Chondrocyte (in vitro differentiated cells): ENCODE measurements around the gene NPAS3. TPM values are rescaled to one million over a fixed set of nuclear protein-coding genes. Genes with fewer than 3 reads are reported as not detected.

Experiments
- DNase-seq: peaks from one replicate; pipeline ENCODE4 v3.0.0; 2021; ENCODE audit warnings: mixed read lengths, low spot score
- H3K27ac Mint-ChIP-seq: one replicate; pipeline ENCODE4 v1.8.0; 2021; ENCODE audit warnings: mild to moderate bottlenecking, moderate library complexity, mixed read lengths; ENCODE audit not compliant: unreplicated experiment
- H3K27me3 Mint-ChIP-seq: 2 replicates; pipeline ENCODE4 v1.8.0; 2021; ENCODE audit warnings: low read depth, mixed read lengths
- H3K36me3 Mint-ChIP-seq: 2 replicates; pipeline ENCODE4 v1.8.0; 2021; ENCODE audit warnings: low read depth, mixed read lengths
- H3K4me1 Mint-ChIP-seq: 2 replicates; pipeline ENCODE4 v1.8.0; 2021; ENCODE audit warnings: low read depth, mild to moderate bottlenecking, mixed read lengths
- H3K4me3 Mint-ChIP-seq: one replicate; pipeline ENCODE4 v1.8.0; 2021; ENCODE audit warnings: mild to moderate bottlenecking, moderate library complexity, mixed read lengths; ENCODE audit not compliant: unreplicated experiment
- H3K9me3 Mint-ChIP-seq: 2 replicates; pipeline ENCODE4 v1.8.0; 2021; ENCODE audit warnings: low read depth, mixed read lengths
- CTCF ChIP-seq: fragments of 200-600 bp; sonication (generic); IDR thresholded peaks from 2 replicates; pipeline ENCODE4 v1.5.0; 2021; ENCODE audit warnings: antibody characterized with exemption, mild to moderate bottlenecking, moderate library complexity
- total RNA-seq: library from RNA; stranded (reverse); gene quantifications from 3 replicates; pipeline ENCODE4 v1.2.1, GENCODE V29; 2021

NPAS3 gene
- total RNA-seq, 1 donor from 2014 or later: 2.6 TPM

DNA sequence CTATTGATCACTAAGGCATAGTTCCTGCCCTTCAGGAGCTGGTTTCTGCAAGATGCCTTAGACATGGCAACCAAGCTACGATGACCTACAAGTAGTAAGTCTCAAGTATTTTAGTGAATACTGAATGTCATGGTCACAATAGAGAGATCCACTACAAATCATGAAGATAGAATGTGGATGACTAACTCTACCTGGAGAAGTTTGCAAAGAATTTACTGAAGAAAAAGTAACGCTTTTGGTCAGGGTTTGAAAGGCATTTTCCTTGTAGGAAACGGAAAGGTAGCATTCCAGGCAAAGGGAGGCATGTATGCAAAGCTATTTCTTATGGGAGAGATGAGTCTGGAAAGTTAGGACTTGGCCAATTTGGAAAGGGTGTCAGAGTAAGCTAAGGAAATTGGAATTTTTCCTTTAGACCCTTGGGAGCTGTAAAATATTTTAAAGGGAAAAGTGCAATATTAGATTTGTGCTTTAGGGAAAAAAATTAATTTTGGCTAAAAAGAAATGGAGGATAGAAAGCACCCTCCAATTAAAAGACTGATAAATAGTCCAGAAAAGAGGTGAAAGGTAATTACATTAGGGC is 634.7 kb downstream of the NPAS3 start:
- Mint-ChIP-seq H3K36me3 (no peaks in the 10 kb centered on the region), H3K4me1 (peaks cover 30% of the 10 kb centered on the region), H3K9me3 (no peaks in the 10 kb centered on the region), H3K27ac (peak overlapping the region; percentile 72), H3K4me3 (no peak overlapping the region), H3K27me3 (no peaks in the 10 kb centered on the region)
- TF ChIP-seq CTCF: no peak
- no peak for DNase-seq

GRCh38 chr14:33576014-33576413 is 637.3 kb downstream of the NPAS3 start:
- Mint-ChIP-seq H3K36me3 (no peaks in the 10 kb centered on the region), H3K9me3 (no peaks in the 10 kb centered on the region), H3K4me1 (peaks cover 4% of the 10 kb centered on the region), H3K27ac (no peak overlapping the region), H3K4me3 (no peak overlapping the region), H3K27me3 (no peaks in the 10 kb centered on the region)
- no peak for DNase-seq
- TF ChIP-seq CTCF: no peak

DNA sequence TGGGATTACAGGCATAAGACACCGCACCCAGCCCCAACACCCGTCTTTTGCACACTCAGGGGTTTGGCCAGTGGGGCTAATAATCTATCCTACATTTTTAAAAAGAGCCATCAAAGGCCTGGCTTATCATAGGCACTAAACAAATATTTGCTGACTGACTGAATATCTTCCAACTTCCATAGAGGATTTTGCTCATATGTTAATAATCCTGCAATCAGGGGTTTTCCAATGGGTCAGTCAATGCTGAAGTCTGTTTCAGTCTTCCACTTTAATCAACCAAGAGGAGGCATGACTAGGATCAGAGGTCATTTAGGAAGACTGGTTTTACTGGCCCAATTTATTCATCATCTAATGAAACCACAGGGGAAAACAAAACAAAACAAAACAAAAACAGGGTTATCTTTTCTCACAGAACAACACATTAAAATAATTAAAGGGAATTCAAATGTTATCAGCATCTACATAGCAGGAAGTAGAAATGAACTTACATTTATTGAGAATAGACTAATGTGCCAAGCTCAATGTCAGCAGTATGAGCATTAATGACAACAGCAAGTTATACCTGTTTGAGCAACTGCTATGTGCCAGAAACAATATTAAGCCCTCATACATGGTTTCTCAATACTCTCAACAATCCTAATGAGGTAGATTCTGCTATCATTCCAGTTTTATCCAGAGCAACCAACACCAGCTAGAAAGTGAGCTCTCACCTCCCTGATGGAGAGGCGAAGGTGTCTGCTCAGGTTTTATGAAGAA is 640.0 kb downstream of the NPAS3 start:
- Mint-ChIP-seq H3K9me3 (no peaks in the 10 kb centered on the region), H3K27ac (no peak overlapping the region), H3K27me3 (no peaks in the 10 kb centered on the region), H3K4me1 (no peaks in the 10 kb centered on the region), H3K4me3 (no peak overlapping the region), H3K36me3 (no peaks in the 10 kb centered on the region)
- no peak for TF ChIP-seq CTCF
- no peak for DNase-seq

DNA sequence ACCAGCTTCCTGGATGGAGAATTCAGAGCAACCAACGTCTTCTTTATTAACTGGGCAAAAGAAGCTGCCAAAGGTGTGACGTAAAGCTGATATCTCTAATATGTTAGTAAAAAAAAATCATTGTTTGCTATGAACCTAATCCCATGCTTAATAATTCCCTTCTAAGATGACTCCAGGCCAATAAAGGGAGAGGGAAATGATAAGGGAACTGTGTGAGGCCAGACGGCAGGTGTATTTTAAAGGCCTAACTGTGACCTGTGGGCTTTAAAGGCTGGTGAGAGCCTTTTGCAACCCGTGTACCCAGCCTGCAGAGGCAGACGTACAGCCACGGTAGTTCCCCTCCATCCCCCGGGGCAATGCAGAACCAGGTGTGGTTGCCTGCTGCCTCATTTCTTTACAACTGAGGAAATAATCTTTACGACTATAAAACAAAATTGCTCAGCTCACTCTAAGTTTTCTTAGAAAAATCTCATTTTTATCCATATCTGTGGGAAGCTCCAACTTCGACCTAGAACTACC is 641.6 kb downstream of the NPAS3 start:
- Mint-ChIP-seq H3K4me3 (no peak overlapping the region), H3K9me3 (no peaks in the 10 kb centered on the region), H3K27me3 (no peaks in the 10 kb centered on the region), H3K27ac (no peak overlapping the region), H3K36me3 (no peaks in the 10 kb centered on the region), H3K4me1 (no peaks in the 10 kb centered on the region)
- TF ChIP-seq CTCF: no peak
- no peak for DNase-seq

DNA sequence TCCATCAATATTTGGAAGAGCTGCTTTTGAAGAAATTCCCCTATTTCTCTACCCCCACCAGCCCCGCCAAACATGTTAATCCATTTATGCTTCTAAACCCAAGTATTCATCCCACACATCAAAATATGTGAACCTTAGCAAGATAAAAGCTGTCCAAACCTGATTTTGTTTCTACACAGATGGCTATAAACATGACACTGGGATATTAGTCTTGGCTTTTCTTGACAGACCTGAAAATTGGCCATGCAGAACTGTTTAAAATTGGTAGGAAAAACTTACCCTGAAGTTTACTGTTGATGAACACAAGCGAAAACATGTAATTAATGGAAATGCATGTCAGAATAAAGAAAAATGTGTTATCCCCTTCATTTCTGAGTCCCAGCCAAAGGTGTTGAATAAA is 642.2 kb downstream of the NPAS3 start:
- no peak overlapping the region for H3K27ac Mint-ChIP-seq
- H3K36me3 Mint-ChIP-seq: no peaks in the 10 kb centered on the region
- no peak for DNase-seq
- H3K9me3 Mint-ChIP-seq: no peaks in the 10 kb centered on the region
- H3K4me1 Mint-ChIP-seq: no peaks in the 10 kb centered on the region
- no peak overlapping the region for H3K4me3 Mint-ChIP-seq
- H3K27me3 Mint-ChIP-seq: no peaks in the 10 kb centered on the region
- TF ChIP-seq CTCF: no peak
